T-cell (primary cell): ENCODE data around the gene DDX53. TPM values are rescaled to one million over a fixed set of nuclear protein-coding genes. Genes with fewer than 3 reads are reported as not detected.

Experiments
- ATAC-seq, 4 experiments: fragments of 200-7000 bp in 3 of 4; fragments of 150-1000 bp in 1 of 4; cut with Tn5 transposase; replicated peaks in 1 of 4; 1 replicate in 3 of 4; 2 replicates in 1 of 4; pipeline ENCODE4 v1.10.0; 2021; ENCODE audit warnings: moderate library complexity in 3 of 4, mild to moderate bottlenecking in 2 of 4, moderate number of reproducible peaks in 1 of 4
- CTCF ChIA-PET, 2 donors: fragments of 300-600 bp; sonication (Branson Sonifier 250); formaldehyde crosslinking; loops; one replicate each; lab custom pipeline; 2022; ENCODE audit warnings: antibody characterized with exemption in 2 of 2; lab: Charles Lee
- POLR2A ChIA-PET, 2 donors: fragments of 300-600 bp; sonication (Branson Sonifier 250); formaldehyde crosslinking; loops; one replicate each; lab custom pipeline; 2022; ENCODE audit warnings: antibody characterized with exemption in 2 of 2; lab: Charles Lee
- DNase-seq, 35 experiments: peaks; one replicate each; pipeline versions ENCODE4 v3.0.0 to v3.0.0-alpha.2; 2013 to 2023
- H3K27ac ChIP-seq: one replicate; pipeline ENCODE4 v1.5.1; 2013; ENCODE audit warnings: low read length
- H3K27me3 ChIP-seq, 2 experiments: replicated peaks in 1 of 2; 1 replicate in 1 of 2; 2 replicates in 1 of 2; pipeline versions ENCODE4 v1.6.1 to v1.7.0; 2013; ENCODE audit warnings: low read length in 1 of 2, mixed read lengths in 1 of 2; ENCODE audit not compliant: control insufficient read depth in 2 of 2, insufficient read depth in 2 of 2; ENCODE audit errors: extremely low read depth in 1 of 2
- H3K36me3 ChIP-seq, 2 donors: 1 replicate in 1 of 2; 2 replicates in 1 of 2; pipeline versions ENCODE4 v1.6.1 to v1.7.0; 2013; ENCODE audit warnings: low read length in 1 of 2; ENCODE audit not compliant: control insufficient read depth in 2 of 2, insufficient read depth in 1 of 2; ENCODE audit errors: extremely low read depth in 1 of 2
- H3K4me1 ChIP-seq, 2 experiments: 1 replicate in 1 of 2; 2 replicates in 1 of 2; pipeline versions ENCODE4 v1.6.1 to v1.7.0; 2013; ENCODE audit warnings: low read length in 2 of 2, mixed read lengths in 1 of 2; ENCODE audit not compliant: insufficient read depth in 2 of 2, control insufficient read depth in 1 of 2; ENCODE audit errors: extremely low read depth in 1 of 2
- H3K4me3 ChIP-seq, 2 donors: 1 replicate in 1 of 2; 2 replicates in 1 of 2; pipeline versions ENCODE4 v1.5.1 to v1.7.0; 2013; ENCODE audit warnings: mild to moderate bottlenecking in 2 of 2, low read length in 1 of 2, moderate library complexity in 1 of 2; ENCODE audit not compliant: control insufficient read depth in 1 of 2; ENCODE audit errors: extremely low read depth in 1 of 2
- H3K9me3 ChIP-seq: 2 replicates; pipeline ENCODE4 v1.7.0; 2013
- H3K27ac Mint-ChIP-seq, 2 donors: one replicate each; pipeline ENCODE4 v1.8.0; 2020 to 2021; ENCODE audit warnings: mild to moderate bottlenecking in 2 of 2, mixed read lengths in 2 of 2
- H3K27me3 Mint-ChIP-seq, 2 donors: one replicate each; pipeline ENCODE4 v1.8.0; 2021 to 2022; ENCODE audit warnings: mixed read lengths in 2 of 2
- H3K36me3 Mint-ChIP-seq: one replicate; pipeline ENCODE4 v1.8.0; 2021; ENCODE audit warnings: mixed read lengths
- H3K4me1 Mint-ChIP-seq, 3 donors: one replicate each; pipeline ENCODE4 v1.8.0; 2020 to 2022; ENCODE audit warnings: mixed read lengths in 3 of 3, mild to moderate bottlenecking in 1 of 3
- H3K4me3 Mint-ChIP-seq, 3 donors: one replicate each; pipeline ENCODE4 v1.8.0; 2020 to 2022; ENCODE audit warnings: mild to moderate bottlenecking in 3 of 3, mixed read lengths in 3 of 3, moderate library complexity in 3 of 3
- H3K9me3 Mint-ChIP-seq, 3 donors: one replicate each; pipeline ENCODE4 v1.8.0; 2020 to 2022; ENCODE audit warnings: mixed read lengths in 3 of 3
- WGBS: methylation state at CpG from one replicate; pipeline ENCODE4 v1.1.5; 2013; ENCODE audit warnings: missing lambda C conversion rate; ENCODE audit not compliant: insufficient coverage; 5-methylcytosine and 5-hydroxymethylcytosine counted together
- total RNA-seq, 35 experiments: library from RNA in 6 of 35; stranded (reverse) in 6 of 35; fragments of 120-200 nt in 1 of 35; gene quantifications; one replicate each; pipeline versions ENCODE4 v1.2.1 to v1.2.4 and lab custom pipeline; 2013 to 2026

DDX53 gene
- total RNA-seq, 5 donors from 2014 or later (not counting 1 experiment from before 2014, with no cell fraction given) = not detected

- H3K9me3 ChIP-seq = no peaks in the 10 kb centered on the region
- Mint-ChIP-seq H3K27ac (no peak overlapping the region), H3K4me3 (no peak overlapping the region), H3K4me1 (no peaks in the 10 kb centered on the region), H3K9me3 (no peaks in the 10 kb centered on the region), H3K27me3 (peaks cover 0 to 4% of the 10 kb centered on the region in 2 donors), H3K36me3 (no peaks in the 10 kb centered on the region)
- CTCF ChIA-PET = no interaction called here
- H3K36me3 ChIP-seq = no peaks in the 10 kb centered on the region
- POLR2A ChIA-PET = no interaction called here
- H3K27ac ChIP-seq = no peak overlapping the region
- DNase-seq (no peak), ATAC-seq (no peak)
- 80% methylated on average over 1 of the region's 3 CpGs for WGBS
- H3K4me1 ChIP-seq = no peaks in the 10 kb centered on the region
- no peak overlapping the region for H3K4me3 ChIP-seq
- no peaks in the 10 kb centered on the region for H3K27me3 ChIP-seq
These were observed 35.7 kb downstream of the DDX53 start for GRCh38 chrX:23035493-23035892.

- Histone ChIP-seq H3K27me3 (no peaks in the 10 kb centered on the region), H3K36me3 (no peaks in the 10 kb centered on the region), H3K27ac (no peak overlapping the region), H3K4me3 (no peak overlapping the region), H3K4me1 (no peaks in the 10 kb centered on the region), H3K9me3 (no peaks in the 10 kb centered on the region)
- DNase-seq (no peak), ATAC-seq (no peak)
- peaks cover 0 to 13% of the 10 kb centered on the region in 2 donors for H3K27me3 Mint-ChIP-seq
- ChIA-PET CTCF (interaction anchor here in 1 of 2 donors (0.6 kb wide), 1 partner anchor 1701 kb away, joined by 10 read pairs; no protein-coding TSS in a partner anchor), POLR2A (no interaction called here)
- no peaks in the 10 kb centered on the region for H3K4me1 Mint-ChIP-seq
- no peaks in the 10 kb centered on the region for H3K36me3 Mint-ChIP-seq
- H3K9me3 Mint-ChIP-seq = peaks cover 0 to 4% (median 0%) of the 10 kb centered on the region in 3 donors
- no CpG with 5 or more reads among the region's 2 CpGs for WGBS
- H3K4me3 Mint-ChIP-seq = no peak overlapping the region
- no peak overlapping the region for H3K27ac Mint-ChIP-seq
These were observed 46.7 kb downstream of the DDX53 start for GRCh38 chrX:23046443-23046842.

- DNase-seq = no peak
- no CpG with 5 or more reads among the region's 2 CpGs for WGBS
- Mint-ChIP-seq H3K36me3 (no peaks in the 10 kb centered on the region), H3K27ac (no peak overlapping the region), H3K27me3 (peaks cover 0 to 23% of the 10 kb centered on the region in 2 donors), H3K9me3 (peaks cover 0 to 4% (median 0%) of the 10 kb centered on the region in 3 donors), H3K4me1 (no peaks in the 10 kb centered on the region), H3K4me3 (no peak overlapping the region)
- no peaks in the 10 kb centered on the region for H3K4me1 ChIP-seq
- no peaks in the 10 kb centered on the region for H3K9me3 ChIP-seq
- ChIA-PET POLR2A (no interaction called here), CTCF (interaction anchor here in 1 of 2 donors (0.5 kb wide), 1 partner anchor 54 kb away, joined by 3 read pairs; no protein-coding TSS in a partner anchor)
- no peaks in the 10 kb centered on the region for H3K27me3 ChIP-seq
- H3K4me3 ChIP-seq = no peak overlapping the region
- no peak for ATAC-seq
- H3K27ac ChIP-seq = no peak overlapping the region
- H3K36me3 ChIP-seq = no peaks in the 10 kb centered on the region
These were observed 49.2 kb downstream of the DDX53 start for GRCh38 chrX:23048806-23049573.

GRCh38 chrX:23052324-23052723, 52.6 kb downstream of the DDX53 start:
- ChIA-PET CTCF (no interaction called here), POLR2A (no interaction called here)
- H3K9me3 ChIP-seq = no peaks in the 10 kb centered on the region
- Mint-ChIP-seq H3K36me3 (no peaks in the 10 kb centered on the region), H3K9me3 (peaks cover 0 to 8% (median 5%) of the 10 kb centered on the region in 3 donors), H3K27me3 (peaks cover 0 to 17% of the 10 kb centered on the region in 2 donors), H3K4me3 (no peak overlapping the region), H3K27ac (no peak overlapping the region), H3K4me1 (no peaks in the 10 kb centered on the region)
- H3K4me1 ChIP-seq = no peaks in the 10 kb centered on the region
- no peak overlapping the region for H3K4me3 ChIP-seq
- no peak overlapping the region for H3K27ac ChIP-seq
- ATAC-seq = no peak
- no peaks in the 10 kb centered on the region for H3K27me3 ChIP-seq
- no CpG with 5 or more reads among the region's 3 CpGs for WGBS
- no peaks in the 10 kb centered on the region for H3K36me3 ChIP-seq
- DNase-seq = no peak
